ENCODE results near the gene COLEC12. TPM values are rescaled to one million over a fixed set of nuclear protein-coding genes. Genes with fewer than 3 reads are reported as not detected.

Gene COLEC12
- total and polyA plus RNA-seq, 10 of the 15 experiments (the other 5 are each of a cell fraction or from before 2014, with no cell fraction given), result 0.04 to 0.05 TPM; not detected in 8

DNA sequence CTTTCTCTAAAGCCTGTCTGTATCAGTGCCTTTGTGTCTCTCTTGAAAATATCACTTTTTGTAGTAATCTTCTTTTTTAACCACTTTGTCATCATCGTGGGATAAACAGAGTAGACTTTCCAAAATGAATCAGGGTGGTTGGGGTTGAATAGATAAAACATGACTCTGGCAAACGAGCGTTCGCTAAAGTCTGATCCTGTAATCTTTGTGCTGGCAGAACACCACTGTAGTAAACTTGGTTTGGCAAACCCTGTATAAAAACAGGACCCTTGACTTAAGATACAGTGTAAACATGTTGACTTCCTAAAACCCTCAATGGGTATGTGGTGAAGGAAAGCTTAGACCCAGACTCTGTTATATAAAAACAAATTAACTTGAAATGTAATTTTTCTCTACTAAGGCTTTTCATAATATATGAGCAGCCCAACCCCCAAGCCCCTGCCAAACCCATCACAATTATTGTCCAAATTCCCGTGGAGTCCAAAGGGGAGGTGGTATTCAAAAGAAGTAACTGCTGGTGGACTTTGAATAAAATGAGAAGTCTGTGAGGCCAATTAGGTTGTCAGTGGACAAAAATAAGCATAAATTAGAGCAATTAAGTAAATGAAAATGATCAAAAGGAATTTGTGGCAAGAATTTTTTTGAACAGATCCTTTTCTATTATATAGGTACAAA lies 52.2 kb downstream of the COLEC12 start (continued):
- TF ChIP-seq, protein P1, sequence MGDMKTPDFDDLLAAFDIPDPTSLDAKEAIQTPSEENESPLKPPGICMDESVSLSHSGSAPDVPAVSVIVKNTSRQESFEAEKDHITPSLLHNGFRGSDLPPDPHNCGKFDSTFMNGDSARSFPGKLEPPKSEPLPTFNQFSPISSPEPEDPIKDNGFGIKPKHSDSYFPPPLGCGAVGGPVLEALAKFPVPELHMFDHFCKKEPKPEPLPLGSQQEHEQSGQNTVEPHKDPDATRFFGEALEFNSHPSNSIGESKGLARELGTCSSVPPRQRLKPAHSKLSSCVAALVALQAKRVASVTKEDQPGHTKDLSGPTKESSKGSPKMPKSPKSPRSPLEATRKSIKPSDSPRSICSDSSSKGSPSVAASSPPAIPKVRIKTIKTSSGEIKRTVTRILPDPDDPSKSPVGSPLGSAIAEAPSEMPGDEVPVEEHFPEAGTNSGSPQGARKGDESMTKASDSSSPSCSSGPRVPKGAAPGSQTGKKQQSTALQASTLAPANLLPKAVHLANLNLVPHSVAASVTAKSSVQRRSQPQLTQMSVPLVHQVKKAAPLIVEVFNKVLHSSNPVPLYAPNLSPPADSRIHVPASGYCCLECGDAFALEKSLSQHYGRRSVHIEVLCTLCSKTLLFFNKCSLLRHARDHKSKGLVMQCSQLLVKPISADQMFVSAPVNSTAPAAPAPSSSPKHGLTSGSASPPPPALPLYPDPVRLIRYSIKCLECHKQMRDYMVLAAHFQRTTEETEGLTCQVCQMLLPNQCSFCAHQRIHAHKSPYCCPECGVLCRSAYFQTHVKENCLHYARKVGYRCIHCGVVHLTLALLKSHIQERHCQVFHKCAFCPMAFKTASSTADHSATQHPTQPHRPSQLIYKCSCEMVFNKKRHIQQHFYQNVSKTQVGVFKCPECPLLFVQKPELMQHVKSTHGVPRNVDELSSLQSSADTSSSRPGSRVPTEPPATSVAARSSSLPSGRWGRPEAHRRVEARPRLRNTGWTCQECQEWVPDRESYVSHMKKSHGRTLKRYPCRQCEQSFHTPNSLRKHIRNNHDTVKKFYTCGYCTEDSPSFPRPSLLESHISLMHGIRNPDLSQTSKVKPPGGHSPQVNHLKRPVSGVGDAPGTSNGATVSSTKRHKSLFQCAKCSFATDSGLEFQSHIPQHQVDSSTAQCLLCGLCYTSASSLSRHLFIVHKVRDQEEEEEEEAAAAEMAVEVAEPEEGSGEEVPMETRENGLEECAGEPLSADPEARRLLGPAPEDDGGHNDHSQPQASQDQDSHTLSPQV (IDR thresholded peaks at IDR 0.05), result no peak

DNA sequence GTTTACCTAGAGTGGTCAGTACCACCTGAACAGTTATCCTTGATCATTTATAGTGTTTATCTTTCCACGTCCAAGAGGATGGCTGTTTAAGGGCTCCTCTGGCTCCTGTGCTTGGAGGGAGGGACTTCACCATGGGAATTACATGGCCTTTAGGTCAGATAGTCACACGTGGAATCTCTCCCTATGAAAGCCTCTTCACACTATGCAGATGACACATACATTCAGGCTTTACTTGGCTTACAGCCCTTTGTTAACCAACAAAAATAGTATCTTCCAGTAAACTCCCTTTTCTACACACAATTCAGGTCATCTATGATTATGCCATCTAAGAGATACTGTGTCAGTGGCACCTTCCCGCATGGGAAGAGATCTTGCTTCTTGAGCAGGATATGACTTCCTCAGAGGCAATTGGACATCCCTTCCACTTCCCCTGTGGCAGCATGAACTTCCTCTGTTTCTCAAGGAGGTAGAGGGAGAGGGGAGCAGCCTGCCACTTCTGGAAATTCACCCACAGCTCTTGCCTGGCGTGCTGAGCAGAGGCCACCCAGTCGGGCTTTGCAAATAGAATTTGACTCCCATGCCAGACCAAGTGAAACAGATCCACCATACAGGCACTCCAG lies 53.5 kb downstream of the COLEC12 start:
- in situ Hi-C loops (cut with MboI), result no loop called here
- Histone ChIP-seq H3K9ac (ENCODE audit: control insufficient read depth, insufficient read depth, low read length) (no peak overlapping the region), H3K9me3 (replicated peaks; ENCODE audit: control insufficient read depth, insufficient read depth, low read length) (no peaks in the 10 kb centered on the region; the same call in 2 of the 3 replicates), H3K79me2 (ENCODE audit: control insufficient read depth, insufficient read depth, low read length) (no peaks in the 10 kb centered on the region), H3K36me3 (ENCODE audit: control insufficient read depth in 2 of 2, insufficient read depth in 2 of 2, low read length in 1 of 2) (no peaks in the 10 kb centered on the region), H3K4me2 (ENCODE audit: control insufficient read depth, insufficient read depth) (no peak overlapping the region), H3K4me1 (ENCODE audit: control insufficient read depth, insufficient read depth, low read length) (no peaks in the 10 kb centered on the region), H4K20me1 (ENCODE audit: control insufficient read depth, insufficient read depth) (no peaks in the 10 kb centered on the region), H3K27ac (ENCODE audit: control insufficient read depth, insufficient read depth) (no peak overlapping the region), H2AFZ (ENCODE audit: control insufficient read depth, low read depth, low read length) (no peak overlapping the region), H3K4me3 (no peak overlapping the region), H3K27me3 (replicated peaks in 1 of 2; ENCODE audit: control insufficient read depth in 2 of 2, insufficient read depth in 2 of 2, low read length in 1 of 2) (no peaks in the 10 kb centered on the region; a peak in 2 of 4 replicates)
- intact Hi-C loops (cut with micrococcal nuclease; ENCODE audit: unreplicated experiment), result no loop called here
- no TSS peak for BruUV-seq (replicated peaks)
- SMC1A ChIA-PET (ENCODE audit: uncharacterized antibody, unreplicated experiment), result no interaction called here
- ATAC-seq (no peak), DNase-seq (ENCODE audit: low read depth, low spot score) (no peak), FAIRE-seq (no peak)
- RAD21 ChIA-PET (ENCODE audit: unreplicated experiment), result no interaction called here
- CTCF ChIA-PET, result no interaction called here
- POLR2A ChIA-PET, result no interaction called here
- WGBS (ENCODE audit: insufficient coverage, insufficient replicate concordance, low lambda C conversion rate, missing lambda C conversion rate), result 42% methylated on average over 5 of the region's 5 CpGs
- TF ChIP-seq ZNF384 (IDR thresholded peaks at IDR 0.05; ENCODE audit: borderline replicate concordance, low read depth, low read length) (no peak), GABPA (IDR thresholded peaks at IDR 0.05; ENCODE audit: low read depth) (no peak)
- TF ChIP-seq, protein P2, sequence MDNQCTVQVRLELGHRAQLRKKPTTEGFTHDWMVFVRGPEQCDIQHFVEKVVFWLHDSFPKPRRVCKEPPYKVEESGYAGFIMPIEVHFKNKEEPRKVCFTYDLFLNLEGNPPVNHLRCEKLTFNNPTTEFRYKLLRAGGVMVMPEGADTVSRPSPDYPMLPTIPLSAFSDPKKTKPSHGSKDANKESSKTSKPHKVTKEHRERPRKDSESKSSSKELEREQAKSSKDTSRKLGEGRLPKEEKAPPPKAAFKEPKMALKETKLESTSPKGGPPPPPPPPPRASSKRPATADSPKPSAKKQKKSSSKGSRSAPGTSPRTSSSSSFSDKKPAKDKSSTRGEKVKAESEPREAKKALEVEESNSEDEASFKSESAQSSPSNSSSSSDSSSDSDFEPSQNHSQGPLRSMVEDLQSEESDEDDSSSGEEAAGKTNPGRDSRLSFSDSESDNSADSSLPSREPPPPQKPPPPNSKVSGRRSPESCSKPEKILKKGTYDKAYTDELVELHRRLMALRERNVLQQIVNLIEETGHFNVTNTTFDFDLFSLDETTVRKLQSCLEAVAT (IDR thresholded peaks at IDR 0.05), result no peak
- TF ChIP-seq, protein P3, sequence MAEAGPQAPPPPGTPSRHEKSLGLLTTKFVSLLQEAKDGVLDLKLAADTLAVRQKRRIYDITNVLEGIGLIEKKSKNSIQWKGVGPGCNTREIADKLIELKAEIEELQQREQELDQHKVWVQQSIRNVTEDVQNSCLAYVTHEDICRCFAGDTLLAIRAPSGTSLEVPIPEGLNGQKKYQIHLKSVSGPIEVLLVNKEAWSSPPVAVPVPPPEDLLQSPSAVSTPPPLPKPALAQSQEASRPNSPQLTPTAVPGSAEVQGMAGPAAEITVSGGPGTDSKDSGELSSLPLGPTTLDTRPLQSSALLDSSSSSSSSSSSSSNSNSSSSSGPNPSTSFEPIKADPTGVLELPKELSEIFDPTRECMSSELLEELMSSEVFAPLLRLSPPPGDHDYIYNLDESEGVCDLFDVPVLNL (IDR thresholded peaks at IDR 0.05; ENCODE audit: low read depth, low read length), result no peak

All from GM12878 (cell line).